Measurements from ENCODE around the gene MEGF8.

DNA sequence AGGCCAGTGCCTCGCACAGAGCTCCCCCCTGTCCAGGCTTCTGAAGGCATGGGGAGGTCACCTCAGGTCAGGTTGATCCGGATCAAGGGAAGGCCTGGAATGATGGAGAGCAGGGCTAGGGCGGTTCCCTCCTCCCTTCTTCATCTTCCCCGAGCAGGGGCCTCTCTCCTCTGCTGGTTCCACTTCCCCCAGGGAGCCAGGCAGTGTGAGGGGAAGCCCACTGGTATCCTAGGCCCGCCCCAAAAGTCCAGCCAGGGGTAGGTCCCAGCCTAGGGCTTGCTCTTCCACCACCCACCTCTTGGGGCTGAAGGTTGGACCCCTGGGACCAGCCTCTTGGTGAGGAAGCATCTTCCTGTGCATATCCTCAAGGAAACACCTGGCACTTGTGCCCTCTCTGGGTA, 39.9 kb upstream of the MEGF8 start:
- TF ChIP-seq FOXM1 (IDR thresholded peaks at IDR 0.05; ENCODE audit: borderline replicate concordance, low read depth) = no peak
- no peak for TF ChIP-seq CREB1 (IDR thresholded peaks at IDR 0.05; ENCODE audit: low read depth)
- no peak for TF ChIP-seq TEAD4 (IDR thresholded peaks at IDR 0.05)
- TF ChIP-seq, protein P1, sequence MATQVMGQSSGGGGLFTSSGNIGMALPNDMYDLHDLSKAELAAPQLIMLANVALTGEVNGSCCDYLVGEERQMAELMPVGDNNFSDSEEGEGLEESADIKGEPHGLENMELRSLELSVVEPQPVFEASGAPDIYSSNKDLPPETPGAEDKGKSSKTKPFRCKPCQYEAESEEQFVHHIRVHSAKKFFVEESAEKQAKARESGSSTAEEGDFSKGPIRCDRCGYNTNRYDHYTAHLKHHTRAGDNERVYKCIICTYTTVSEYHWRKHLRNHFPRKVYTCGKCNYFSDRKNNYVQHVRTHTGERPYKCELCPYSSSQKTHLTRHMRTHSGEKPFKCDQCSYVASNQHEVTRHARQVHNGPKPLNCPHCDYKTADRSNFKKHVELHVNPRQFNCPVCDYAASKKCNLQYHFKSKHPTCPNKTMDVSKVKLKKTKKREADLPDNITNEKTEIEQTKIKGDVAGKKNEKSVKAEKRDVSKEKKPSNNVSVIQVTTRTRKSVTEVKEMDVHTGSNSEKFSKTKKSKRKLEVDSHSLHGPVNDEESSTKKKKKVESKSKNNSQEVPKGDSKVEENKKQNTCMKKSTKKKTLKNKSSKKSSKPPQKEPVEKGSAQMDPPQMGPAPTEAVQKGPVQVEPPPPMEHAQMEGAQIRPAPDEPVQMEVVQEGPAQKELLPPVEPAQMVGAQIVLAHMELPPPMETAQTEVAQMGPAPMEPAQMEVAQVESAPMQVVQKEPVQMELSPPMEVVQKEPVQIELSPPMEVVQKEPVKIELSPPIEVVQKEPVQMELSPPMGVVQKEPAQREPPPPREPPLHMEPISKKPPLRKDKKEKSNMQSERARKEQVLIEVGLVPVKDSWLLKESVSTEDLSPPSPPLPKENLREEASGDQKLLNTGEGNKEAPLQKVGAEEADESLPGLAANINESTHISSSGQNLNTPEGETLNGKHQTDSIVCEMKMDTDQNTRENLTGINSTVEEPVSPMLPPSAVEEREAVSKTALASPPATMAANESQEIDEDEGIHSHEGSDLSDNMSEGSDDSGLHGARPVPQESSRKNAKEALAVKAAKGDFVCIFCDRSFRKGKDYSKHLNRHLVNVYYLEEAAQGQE (IDR thresholded peaks at IDR 0.05; ENCODE audit: low read depth) = no peak
- TF ChIP-seq RAD21 (IDR thresholded peaks at IDR 0.05; ENCODE audit: low read depth) = no peak
- TF ChIP-seq TAF1 (IDR thresholded peaks at IDR 0.05; ENCODE audit: low read depth) = no peak

All from Ishikawa (cell line).